ENCODE measurements around the gene AMER2.

DNA sequence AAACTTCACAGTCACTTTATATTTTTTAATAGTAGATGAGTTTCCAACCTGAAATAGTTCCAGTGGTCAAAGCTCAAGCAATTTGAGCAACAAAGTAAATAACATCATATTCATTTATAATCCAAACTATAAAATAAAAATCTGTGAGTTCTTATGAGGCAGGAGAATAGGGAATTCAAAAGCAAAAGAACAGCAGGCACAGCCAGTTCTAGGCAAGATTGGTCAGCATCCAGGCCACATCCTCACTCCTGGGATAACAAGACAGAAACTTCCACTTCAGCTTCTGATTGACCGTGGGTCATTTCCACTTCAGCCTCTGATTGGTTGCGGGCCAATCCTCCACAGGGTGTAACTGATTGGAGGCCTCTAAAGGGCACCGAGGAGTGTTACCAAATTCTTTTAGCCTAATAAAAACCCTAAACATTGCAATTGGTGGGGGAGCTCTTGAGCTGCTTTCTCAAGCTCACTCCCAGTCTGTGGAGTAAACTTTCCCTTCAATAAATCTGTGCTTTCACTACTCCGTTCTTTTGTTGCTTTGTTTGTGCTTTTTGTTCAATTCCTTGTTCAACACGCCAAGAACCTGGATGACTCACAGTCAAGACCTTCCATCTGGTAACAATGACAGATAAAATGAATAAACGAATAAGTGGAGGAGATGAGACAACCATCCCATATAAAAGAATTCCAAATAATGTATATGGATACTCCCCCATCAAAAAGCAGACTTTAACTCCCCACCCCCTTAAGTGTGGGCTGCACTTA, 42.6 kb upstream of the AMER2 start:
- TF ChIP-seq, protein P1, sequence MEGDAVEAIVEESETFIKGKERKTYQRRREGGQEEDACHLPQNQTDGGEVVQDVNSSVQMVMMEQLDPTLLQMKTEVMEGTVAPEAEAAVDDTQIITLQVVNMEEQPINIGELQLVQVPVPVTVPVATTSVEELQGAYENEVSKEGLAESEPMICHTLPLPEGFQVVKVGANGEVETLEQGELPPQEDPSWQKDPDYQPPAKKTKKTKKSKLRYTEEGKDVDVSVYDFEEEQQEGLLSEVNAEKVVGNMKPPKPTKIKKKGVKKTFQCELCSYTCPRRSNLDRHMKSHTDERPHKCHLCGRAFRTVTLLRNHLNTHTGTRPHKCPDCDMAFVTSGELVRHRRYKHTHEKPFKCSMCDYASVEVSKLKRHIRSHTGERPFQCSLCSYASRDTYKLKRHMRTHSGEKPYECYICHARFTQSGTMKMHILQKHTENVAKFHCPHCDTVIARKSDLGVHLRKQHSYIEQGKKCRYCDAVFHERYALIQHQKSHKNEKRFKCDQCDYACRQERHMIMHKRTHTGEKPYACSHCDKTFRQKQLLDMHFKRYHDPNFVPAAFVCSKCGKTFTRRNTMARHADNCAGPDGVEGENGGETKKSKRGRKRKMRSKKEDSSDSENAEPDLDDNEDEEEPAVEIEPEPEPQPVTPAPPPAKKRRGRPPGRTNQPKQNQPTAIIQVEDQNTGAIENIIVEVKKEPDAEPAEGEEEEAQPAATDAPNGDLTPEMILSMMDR (conservative IDR thresholded peaks at IDR 0.05; ENCODE audit: low read depth in 2 of 2) = peak in 1 of 2 experiments; percentile 43; a peak in 2 of 4 replicates
- TF ChIP-seq, protein P2, sequence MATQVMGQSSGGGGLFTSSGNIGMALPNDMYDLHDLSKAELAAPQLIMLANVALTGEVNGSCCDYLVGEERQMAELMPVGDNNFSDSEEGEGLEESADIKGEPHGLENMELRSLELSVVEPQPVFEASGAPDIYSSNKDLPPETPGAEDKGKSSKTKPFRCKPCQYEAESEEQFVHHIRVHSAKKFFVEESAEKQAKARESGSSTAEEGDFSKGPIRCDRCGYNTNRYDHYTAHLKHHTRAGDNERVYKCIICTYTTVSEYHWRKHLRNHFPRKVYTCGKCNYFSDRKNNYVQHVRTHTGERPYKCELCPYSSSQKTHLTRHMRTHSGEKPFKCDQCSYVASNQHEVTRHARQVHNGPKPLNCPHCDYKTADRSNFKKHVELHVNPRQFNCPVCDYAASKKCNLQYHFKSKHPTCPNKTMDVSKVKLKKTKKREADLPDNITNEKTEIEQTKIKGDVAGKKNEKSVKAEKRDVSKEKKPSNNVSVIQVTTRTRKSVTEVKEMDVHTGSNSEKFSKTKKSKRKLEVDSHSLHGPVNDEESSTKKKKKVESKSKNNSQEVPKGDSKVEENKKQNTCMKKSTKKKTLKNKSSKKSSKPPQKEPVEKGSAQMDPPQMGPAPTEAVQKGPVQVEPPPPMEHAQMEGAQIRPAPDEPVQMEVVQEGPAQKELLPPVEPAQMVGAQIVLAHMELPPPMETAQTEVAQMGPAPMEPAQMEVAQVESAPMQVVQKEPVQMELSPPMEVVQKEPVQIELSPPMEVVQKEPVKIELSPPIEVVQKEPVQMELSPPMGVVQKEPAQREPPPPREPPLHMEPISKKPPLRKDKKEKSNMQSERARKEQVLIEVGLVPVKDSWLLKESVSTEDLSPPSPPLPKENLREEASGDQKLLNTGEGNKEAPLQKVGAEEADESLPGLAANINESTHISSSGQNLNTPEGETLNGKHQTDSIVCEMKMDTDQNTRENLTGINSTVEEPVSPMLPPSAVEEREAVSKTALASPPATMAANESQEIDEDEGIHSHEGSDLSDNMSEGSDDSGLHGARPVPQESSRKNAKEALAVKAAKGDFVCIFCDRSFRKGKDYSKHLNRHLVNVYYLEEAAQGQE (IDR thresholded peaks at IDR 0.05; ENCODE audit: unreplicated experiment) = no peak
- TF ChIP-seq EZH2 (IDR thresholded peaks at IDR 0.05; ENCODE audit: low read depth, unreplicated experiment) (no peak), JUNB (IDR thresholded peaks at IDR 0.05; ENCODE audit: unreplicated experiment) (no peak), EZH2phosphoT487 (IDR thresholded peaks at IDR 0.05; ENCODE audit: unreplicated experiment) (no peak), POLR2AphosphoS5 (IDR thresholded peaks at IDR 0.05; ENCODE audit: low read depth) (no peak)

All from GM23338 (cell line).